ENCODE measurements around the gene SBF2.
"Not testable (repeated sequence)": the region's sequence is repeated elsewhere in the genome, so short reads cannot be mapped to it uniquely, and the experiment has no call there.

Gene SBF2

GRCh38 chr11:10087923-10088225, 206.1 kb downstream of the SBF2 start:
- FAIRE-seq; DNase-seq (ENCODE audit: extremely low spot score, insufficient read length, low read depth): not testable (repeated sequence)

GRCh38 chr11:10087186-10087922, 206.7 kb downstream of the SBF2 start:
- no peak for DNase-seq (ENCODE audit: extremely low spot score, insufficient read length, low read depth)
- no peak for FAIRE-seq

- FAIRE-seq (no peak), DNase-seq (ENCODE audit: extremely low spot score, insufficient read length, low read depth) (no peak)
Measured at GRCh38 chr11:10080138-10080537, 213.9 kb downstream of the SBF2 start.

GRCh38 chr11:10076458-10077141, 217.4 kb downstream of the SBF2 start:
- DNase-seq (ENCODE audit: extremely low spot score, insufficient read length, low read depth): peak; percentile 32
- peak; percentile 69 for FAIRE-seq

DNA sequence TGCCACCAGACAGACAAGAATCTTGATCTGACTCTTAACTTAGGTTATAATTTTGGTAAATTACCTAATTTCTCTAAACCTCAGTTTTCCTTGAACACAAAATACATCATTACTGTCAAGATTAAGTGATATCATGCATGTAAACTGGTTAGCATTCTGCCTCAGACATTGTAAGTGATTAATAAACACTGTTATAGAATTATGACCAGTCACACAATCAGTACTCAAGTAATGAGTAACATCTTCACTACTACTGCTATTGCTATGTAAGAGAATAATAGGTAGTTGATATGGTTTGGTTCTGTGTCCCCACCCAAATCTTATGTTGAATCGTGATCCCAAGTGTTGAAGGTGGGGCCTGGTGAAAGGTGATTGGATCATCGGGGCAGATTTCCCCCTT, 218.9 kb downstream of the SBF2 start:
- DNase-seq (ENCODE audit: extremely low spot score, insufficient read length, low read depth) (no peak), FAIRE-seq (no peak)

- DNase-seq (ENCODE audit: extremely low spot score, insufficient read length, low read depth) (no peak), FAIRE-seq (no peak)
Measured at GRCh38 chr11:10072841-10073240, 221.2 kb downstream of the SBF2 start.

DNA sequence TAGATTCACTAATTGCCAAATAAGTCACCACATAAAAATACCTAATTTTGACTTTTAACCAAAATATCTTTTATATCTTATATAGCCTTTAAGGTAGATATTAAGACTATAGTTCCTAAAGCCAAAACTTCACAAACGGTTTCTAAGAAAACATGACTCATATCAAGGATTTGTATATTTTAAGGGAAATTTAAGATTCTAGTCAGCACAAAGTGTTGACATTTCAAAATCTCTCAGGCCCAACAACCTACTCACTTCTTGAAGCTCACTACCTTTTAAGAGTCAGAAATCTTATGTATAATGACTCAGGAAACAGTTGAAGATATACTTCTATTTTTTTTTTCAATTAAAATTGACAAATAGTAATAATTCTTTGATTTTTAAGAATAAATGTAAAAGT, 221.9 kb downstream of the SBF2 start:
- FAIRE-seq: no peak
- no peak for DNase-seq (ENCODE audit: extremely low spot score, insufficient read length, low read depth)

- DNase-seq (ENCODE audit: extremely low spot score, insufficient read length, low read depth) (no peak), FAIRE-seq (no peak)
Measured at GRCh38 chr11:10067629-10068300, 226.3 kb downstream of the SBF2 start.

DNA sequence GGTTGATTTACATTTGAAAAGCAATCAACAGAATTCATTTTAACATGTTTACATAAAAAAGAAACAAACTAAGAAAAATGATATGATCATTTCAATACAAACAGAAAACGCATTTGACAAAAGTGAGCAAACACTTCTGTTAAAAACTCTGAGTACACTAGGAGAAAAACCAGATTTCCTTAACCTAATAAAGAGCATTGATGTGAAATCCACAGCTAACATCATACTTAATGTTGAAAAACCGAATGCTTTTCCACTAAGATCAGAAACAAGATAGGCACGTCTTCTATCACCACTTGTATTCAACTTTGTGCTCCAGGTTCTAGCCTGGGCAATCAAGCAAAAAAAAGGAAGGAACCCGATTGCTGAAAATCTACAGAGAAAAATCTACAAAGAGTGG, 227.6 kb downstream of the SBF2 start:
- no peak for FAIRE-seq
- no peak for DNase-seq (ENCODE audit: extremely low spot score, insufficient read length, low read depth)

DNA sequence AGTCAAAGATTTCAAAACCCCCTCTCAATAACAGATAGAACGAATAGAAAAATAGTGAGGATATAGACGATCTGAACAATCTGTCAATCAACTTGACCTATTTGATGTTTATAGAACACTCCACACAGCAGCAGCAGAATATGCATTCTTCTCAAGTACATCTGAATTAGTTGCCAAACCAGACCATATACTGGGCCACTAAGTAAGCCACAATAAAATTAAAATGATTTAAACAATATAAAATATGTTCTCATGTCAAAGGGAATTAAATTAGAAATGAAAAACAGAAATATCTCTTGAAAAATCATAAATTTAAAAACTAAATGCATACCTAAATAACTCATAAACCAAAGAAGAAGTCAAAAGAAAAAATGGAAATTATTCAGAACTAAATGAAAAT, 229.2 kb downstream of the SBF2 start:
- FAIRE-seq: no peak

DNA sequence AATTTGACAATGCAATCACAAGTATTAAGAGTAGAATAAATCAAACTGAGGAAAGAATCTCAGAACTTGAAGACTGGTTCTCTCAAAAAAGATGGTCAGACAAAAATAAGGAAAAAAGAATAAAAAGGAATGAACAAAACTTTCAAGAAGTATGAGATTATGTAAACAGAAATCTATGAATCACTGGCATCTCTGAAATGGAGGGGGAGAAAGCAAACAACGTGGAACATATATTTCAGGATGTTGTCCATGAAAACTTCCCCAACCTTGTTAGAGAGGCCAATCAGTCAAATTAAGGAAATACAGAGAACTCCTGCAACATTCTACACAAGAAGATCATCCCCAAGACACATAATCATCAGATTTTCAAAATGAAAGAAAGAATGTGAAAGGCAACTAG, 235.7 kb downstream of the SBF2 start:
- FAIRE-seq: no peak

More for the DNA sequence above, 229.2 kb downstream of the SBF2 start:
- DNase-seq (ENCODE audit: extremely low spot score, insufficient read length, low read depth): no peak

GRCh38 chr11:10051868-10052586, 242.0 kb downstream of the SBF2 start:
- FAIRE-seq (no peak), DNase-seq (ENCODE audit: extremely low spot score, insufficient read length, low read depth) (no peak)

More for the DNA sequence above, 235.7 kb downstream of the SBF2 start:
- DNase-seq (ENCODE audit: extremely low spot score, insufficient read length, low read depth): no peak

DNA sequence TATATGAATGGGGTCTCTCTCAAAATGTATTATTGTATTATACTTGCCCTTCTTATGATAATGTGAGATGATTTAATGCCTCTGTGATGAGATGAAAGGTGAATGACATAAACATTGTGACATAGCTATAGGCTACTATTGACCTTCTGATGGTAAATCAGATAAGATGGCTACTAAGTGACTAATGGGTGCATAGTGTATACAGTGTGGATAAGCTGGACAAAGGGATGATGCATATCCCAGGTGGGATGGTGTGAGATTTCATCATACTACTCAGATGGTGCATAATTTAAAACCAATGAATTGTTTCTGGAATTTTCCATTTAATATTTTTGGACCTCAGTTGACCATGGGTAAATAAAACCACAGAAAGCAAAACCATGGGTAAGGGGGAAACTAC, 243.5 kb downstream of the SBF2 start:
- no peak for FAIRE-seq
- DNase-seq (ENCODE audit: extremely low spot score, insufficient read length, low read depth): no peak

- no peak for DNase-seq (ENCODE audit: extremely low spot score, insufficient read length, low read depth)
- FAIRE-seq: no peak
Measured at GRCh38 chr11:10049756-10050155, 244.3 kb downstream of the SBF2 start.

DNA sequence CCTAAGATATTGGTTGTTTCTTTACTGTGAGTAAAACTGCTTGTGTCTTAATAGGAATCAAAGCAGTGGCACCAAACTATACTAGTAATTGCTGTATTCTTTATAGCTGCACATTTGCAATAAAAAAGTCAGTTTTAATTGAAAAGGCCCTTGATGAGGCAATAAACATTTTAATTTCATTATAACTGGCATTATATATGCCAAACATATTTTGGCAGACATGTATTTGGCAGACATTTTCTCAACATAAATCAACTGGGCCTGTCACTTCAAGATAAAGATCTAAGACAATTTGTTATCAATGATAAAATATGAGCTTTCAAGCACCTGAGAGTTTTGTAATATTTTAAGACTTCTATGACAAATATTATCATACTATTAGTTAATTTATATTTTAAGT, 245.7 kb downstream of the SBF2 start:
- FAIRE-seq (no peak), DNase-seq (ENCODE audit: extremely low spot score, insufficient read length, low read depth) (no peak)

DNA sequence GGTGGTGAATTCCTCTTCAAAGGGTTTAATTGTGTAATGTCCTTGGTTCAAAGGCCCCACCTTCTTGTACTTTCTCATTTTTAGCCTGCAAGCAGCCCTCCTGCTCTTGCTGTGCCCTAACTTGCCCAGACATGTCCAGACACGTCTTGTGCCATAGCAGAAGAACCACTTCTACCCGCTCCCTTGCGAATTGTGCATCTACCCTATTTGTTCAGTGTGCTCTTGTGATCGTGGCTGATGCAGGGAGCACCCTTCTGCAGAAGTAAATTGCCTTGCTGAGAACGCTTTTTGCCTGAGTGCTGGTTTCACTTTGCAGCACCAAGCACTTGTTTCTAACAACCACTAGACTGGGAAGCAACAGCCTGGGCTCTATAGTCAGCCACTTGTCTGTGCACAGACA, 249.4 kb downstream of the SBF2 start:
- FAIRE-seq (no peak), DNase-seq (ENCODE audit: extremely low spot score, insufficient read length, low read depth) (no peak)

DNA sequence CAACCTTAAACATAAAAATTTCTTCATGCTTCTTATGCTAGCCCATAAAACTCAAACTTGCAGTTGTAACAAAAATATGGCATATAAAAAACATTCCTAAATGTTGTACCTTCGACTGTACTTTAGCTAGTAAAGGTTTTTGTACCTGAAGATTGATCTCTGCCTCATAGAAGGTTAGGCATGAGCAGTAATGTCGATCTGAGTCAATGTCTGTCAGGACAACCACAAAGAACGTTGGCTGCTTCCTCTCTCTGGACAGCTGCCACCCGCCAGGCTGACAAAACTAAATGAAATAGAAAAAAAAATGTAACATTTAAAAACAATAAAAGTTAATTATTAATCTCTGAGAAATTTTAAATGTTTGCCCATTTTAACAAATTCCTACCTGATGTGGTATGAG, 251.3 kb downstream of the SBF2 start:
- FAIRE-seq: no peak
- no peak for DNase-seq (ENCODE audit: extremely low spot score, insufficient read length, low read depth)

- DNase-seq (ENCODE audit: extremely low spot score, insufficient read length, low read depth) (no peak), FAIRE-seq (no peak)
Measured at GRCh38 chr11:10041748-10042446, 252.1 kb downstream of the SBF2 start.

GRCh38 chr11:10041332-10041731, 252.7 kb downstream of the SBF2 start:
- no peak for DNase-seq (ENCODE audit: extremely low spot score, insufficient read length, low read depth)
- no peak for FAIRE-seq

Measured in GM18507 (cell line).